Ishikawa (cell line): ENCODE data around the gene CLDND1.

Experiments used
- CEBPB ChIP-seq: IDR thresholded peaks from 2 replicates; pipeline ENCODE4 v1.6.1; 2012
- CREB1 ChIP-seq: IDR thresholded peaks from 2 replicates; pipeline ENCODE4 v1.6.1; 2012; ENCODE audit warnings: low read depth
- EGR1 ChIP-seq: IDR thresholded peaks from 2 replicates; pipeline ENCODE4 v1.6.1; 2012
- EP300 ChIP-seq: IDR thresholded peaks from 2 replicates; pipeline ENCODE4 v1.6.1; 2012; ENCODE audit warnings: borderline replicate concordance
- FOXM1 ChIP-seq: IDR thresholded peaks from 2 replicates; pipeline ENCODE4 v1.6.1; 2012; ENCODE audit warnings: low read depth, borderline replicate concordance
- NFIC ChIP-seq: IDR thresholded peaks from 2 replicates; pipeline ENCODE4 v1.6.1; 2012
- RAD21 ChIP-seq: IDR thresholded peaks from 2 replicates; pipeline ENCODE4 v1.6.1; 2012; ENCODE audit warnings: low read depth
- TAF1 ChIP-seq: IDR thresholded peaks from 2 replicates; pipeline ENCODE4 v1.6.1; 2012; ENCODE audit warnings: low read depth, mild to moderate bottlenecking
- TCF12 ChIP-seq: IDR thresholded peaks from 2 replicates; pipeline ENCODE4 v1.6.1; 2012; ENCODE audit warnings: low read depth
- TEAD4 ChIP-seq: IDR thresholded peaks from 2 replicates; pipeline ENCODE4 v1.6.1; 2012
- YY1 ChIP-seq: IDR thresholded peaks from 2 replicates; pipeline ENCODE4 v1.6.1; 2012; ENCODE audit warnings: low read depth
- ZBTB7A ChIP-seq: IDR thresholded peaks from 2 replicates; pipeline ENCODE4 v1.6.1; 2012; ENCODE audit warnings: low read depth
- TF ChIP-seq, protein P1 (sequence below): IDR thresholded peaks from 2 replicates; pipeline ENCODE4 v1.6.1; 2012
- TF ChIP-seq, protein P2 (sequence below): IDR thresholded peaks from 2 replicates; pipeline ENCODE4 v1.6.1; 2012
- TF ChIP-seq, protein P3 (sequence below): IDR thresholded peaks from 2 replicates; pipeline ENCODE4 v1.6.1; 2012; ENCODE audit warnings: low read depth, mild to moderate bottlenecking

The CLDND1 gene

DNA sequence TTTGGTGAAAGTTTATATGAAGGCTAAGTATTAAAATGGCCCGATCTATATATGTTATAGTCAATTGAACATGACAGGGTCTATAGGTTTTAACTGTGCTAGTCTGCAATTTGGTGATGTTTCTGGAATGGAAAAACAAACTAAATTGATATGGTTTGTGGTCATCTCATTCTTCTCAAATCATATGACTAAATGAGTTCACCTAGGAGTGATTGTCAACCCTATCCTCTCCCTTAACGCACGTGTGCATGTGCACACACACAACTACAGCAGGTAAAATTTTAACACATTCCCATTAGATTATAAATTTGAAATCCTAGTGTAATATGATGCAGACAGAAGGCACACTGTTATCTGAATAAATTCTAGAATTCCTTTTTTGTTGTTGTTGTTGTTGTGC, 9.0 kb downstream of the CLDND1 start:
- TF ChIP-seq, protein P1, sequence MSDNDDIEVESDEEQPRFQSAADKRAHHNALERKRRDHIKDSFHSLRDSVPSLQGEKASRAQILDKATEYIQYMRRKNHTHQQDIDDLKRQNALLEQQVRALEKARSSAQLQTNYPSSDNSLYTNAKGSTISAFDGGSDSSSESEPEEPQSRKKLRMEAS = no peak
- TF ChIP-seq TEAD4 = no peak
- no peak for TF ChIP-seq EP300
- TF ChIP-seq TCF12 = no peak
- TF ChIP-seq, protein P2, sequence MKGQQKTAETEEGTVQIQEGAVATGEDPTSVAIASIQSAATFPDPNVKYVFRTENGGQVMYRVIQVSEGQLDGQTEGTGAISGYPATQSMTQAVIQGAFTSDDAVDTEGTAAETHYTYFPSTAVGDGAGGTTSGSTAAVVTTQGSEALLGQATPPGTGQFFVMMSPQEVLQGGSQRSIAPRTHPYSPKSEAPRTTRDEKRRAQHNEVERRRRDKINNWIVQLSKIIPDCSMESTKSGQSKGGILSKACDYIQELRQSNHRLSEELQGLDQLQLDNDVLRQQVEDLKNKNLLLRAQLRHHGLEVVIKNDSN = no peak
- no peak for TF ChIP-seq ZBTB7A
- no peak for TF ChIP-seq RAD21
- TF ChIP-seq CREB1 = no peak
- TF ChIP-seq, protein P3, sequence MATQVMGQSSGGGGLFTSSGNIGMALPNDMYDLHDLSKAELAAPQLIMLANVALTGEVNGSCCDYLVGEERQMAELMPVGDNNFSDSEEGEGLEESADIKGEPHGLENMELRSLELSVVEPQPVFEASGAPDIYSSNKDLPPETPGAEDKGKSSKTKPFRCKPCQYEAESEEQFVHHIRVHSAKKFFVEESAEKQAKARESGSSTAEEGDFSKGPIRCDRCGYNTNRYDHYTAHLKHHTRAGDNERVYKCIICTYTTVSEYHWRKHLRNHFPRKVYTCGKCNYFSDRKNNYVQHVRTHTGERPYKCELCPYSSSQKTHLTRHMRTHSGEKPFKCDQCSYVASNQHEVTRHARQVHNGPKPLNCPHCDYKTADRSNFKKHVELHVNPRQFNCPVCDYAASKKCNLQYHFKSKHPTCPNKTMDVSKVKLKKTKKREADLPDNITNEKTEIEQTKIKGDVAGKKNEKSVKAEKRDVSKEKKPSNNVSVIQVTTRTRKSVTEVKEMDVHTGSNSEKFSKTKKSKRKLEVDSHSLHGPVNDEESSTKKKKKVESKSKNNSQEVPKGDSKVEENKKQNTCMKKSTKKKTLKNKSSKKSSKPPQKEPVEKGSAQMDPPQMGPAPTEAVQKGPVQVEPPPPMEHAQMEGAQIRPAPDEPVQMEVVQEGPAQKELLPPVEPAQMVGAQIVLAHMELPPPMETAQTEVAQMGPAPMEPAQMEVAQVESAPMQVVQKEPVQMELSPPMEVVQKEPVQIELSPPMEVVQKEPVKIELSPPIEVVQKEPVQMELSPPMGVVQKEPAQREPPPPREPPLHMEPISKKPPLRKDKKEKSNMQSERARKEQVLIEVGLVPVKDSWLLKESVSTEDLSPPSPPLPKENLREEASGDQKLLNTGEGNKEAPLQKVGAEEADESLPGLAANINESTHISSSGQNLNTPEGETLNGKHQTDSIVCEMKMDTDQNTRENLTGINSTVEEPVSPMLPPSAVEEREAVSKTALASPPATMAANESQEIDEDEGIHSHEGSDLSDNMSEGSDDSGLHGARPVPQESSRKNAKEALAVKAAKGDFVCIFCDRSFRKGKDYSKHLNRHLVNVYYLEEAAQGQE = no peak
- TF ChIP-seq FOXM1 = no peak
- no peak for TF ChIP-seq YY1
- TF ChIP-seq EGR1 = no peak
- TF ChIP-seq NFIC = no peak

DNA sequence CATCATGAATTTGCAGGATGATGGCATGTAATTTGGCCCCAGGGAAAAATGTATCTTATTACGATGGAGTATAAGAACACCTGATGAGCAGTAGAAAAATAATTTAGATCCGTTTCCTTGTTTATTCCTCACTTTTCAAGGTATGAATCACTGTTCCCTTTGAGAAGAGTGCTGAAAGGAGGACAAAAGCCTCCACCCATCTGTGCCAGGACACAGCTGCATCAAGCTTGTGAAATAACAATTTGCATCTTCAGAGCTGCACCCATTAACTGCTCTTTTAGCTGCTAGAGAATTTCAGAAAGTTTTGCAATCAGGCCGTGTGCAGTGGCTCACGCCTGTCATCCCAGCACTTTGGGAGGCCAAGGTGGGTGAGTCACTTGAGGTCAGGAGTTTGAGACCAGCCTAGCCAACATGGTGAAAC, 9.6 kb downstream of the CLDND1 start:
- TF ChIP-seq, protein P1 = no peak
- no peak for TF ChIP-seq TCF12
- no peak for TF ChIP-seq CREB1
- TF ChIP-seq CEBPB = no peak
- no peak for TF ChIP-seq TEAD4
- TF ChIP-seq, protein P2 = no peak
- TF ChIP-seq ZBTB7A = no peak

DNA sequence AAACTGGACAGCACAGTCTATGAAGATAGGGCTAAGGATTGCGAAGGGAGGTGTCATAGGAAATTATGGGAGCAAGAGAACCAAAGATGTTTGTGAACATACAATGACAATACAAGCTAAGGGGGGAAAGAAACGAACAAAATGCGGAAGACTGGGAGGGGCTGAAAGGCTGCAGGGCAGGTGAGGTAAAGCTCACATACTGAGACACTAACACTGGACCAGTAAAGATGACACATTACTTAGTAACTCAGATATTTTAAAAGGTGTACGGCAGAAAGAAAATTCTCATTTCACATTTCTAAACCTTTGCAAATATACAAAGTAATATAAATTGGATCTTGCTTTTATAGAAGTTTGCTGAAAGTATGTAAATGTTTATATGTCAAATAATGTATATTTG, 10.1 kb downstream of the CLDND1 start:
- no peak for TF ChIP-seq CREB1
- TF ChIP-seq CEBPB = no peak
- no peak for TF ChIP-seq TAF1
- TF ChIP-seq FOXM1 = no peak
- TF ChIP-seq, protein P3 = no peak

DNA sequence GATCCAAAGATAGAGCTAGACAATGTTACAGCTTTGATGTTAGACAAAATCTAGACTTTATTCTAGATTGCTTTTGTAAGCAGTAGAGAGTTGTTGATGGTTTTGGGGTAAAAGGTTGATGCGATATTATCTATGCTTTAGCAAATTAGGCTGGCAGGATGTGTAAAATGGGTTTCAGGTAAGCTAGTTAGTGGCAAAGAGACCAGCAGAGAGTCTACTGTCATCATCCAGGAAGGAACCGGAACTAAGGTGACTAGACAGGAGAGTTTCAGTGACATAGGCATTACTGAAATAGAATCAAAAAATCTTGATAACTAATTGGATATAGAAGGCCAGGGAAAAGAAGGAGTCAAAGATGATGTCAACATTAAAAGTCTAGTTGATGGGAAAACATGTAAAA, 14.1 kb downstream of the CLDND1 start:
- TF ChIP-seq, protein P2 = no peak

DNA sequence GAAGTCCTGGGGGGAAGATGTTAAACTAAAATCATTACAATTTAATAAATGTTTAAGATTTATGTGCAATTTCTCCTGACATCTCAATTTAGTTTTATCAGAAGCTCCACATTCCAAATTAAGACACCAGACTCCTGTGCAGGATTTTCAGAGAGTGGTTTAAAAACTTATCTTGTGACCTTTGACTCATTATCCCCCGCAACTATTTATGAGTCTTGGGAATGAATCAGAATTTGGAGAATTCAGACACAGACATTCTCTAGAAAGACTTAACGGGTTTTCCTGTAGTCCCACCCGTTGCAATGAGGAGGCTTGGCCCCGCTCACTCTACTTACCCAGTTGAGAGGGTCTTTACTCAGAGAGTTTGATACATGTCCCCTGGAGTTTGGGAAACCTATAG, 18.2 kb downstream of the CLDND1 start:
- no peak for TF ChIP-seq TAF1
- no peak for TF ChIP-seq TCF12
- no peak for TF ChIP-seq RAD21
- TF ChIP-seq, protein P2 = no peak

DNA sequence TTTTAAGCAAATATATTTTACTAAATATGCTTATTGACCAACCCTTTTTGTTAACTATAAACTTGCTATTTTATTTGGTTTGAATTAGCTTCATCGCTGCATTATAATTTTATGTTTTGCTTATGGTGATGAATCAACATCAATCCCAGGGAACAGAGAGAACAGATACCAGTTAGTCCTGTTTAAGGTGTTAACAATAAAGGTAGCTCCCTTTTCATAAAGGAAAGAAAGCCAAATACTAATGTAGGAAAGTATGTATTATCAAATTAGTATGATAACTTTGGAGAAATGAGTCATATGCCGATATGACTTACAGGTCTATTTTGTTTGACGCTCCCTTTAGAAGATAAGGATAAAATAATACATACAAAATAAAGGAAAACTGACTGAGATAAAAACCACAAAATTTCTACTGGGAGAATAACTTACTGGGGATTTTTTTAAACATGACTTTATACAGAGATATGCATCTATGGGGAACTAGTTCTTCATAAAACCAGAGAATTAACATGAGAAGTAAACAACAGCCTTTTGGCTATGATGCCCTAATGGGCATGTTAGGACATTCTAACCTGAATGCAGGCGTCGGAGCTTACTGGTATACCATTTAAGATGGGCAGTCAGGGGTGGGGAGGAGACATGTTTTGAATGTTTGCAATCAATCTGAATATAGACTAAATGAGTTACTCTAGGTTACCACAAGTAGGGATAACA, 20.7 kb downstream of the CLDND1 start:
- TF ChIP-seq TCF12 = no peak
- TF ChIP-seq, protein P1 = no peak
- no peak for TF ChIP-seq NFIC
- TF ChIP-seq, protein P3 = no peak
- TF ChIP-seq RAD21 = no peak
- no peak for TF ChIP-seq TEAD4
- no peak for TF ChIP-seq YY1
- TF ChIP-seq TAF1 = no peak
- no peak for TF ChIP-seq CEBPB
- no peak for TF ChIP-seq EP300
- TF ChIP-seq CREB1 = no peak
- TF ChIP-seq FOXM1 = no peak
